Common myeloid progenitor, CD34-positive (primary cell): ENCODE measurements around the gene KRR1.

Experiments used
- CTCF ChIA-PET: fragments of 350-600 bp; sonication (Branson Sonifier 250); formaldehyde crosslinking; loops from one replicate; lab custom pipeline; 2021; ENCODE audit warnings: antibody characterized with exemption; lab: Charles Lee
- POLR2A ChIA-PET: fragments of 350-600 bp; sonication (Branson Sonifier 250); formaldehyde crosslinking; loops from one replicate; lab custom pipeline; 2021; ENCODE audit warnings: antibody characterized with exemption; lab: Charles Lee
- DNase-seq, 3 donors: peaks; one replicate each; pipeline versions ENCODE4 v3.0.0 to v3.0.0-alpha.2; 2013
- H3K27ac ChIP-seq, 2 experiments: 1 replicate in 1 of 2; 2 replicates in 1 of 2; pipeline ENCODE4 v1.7.0; 2013; ENCODE audit warnings: inconsistent platforms in 2 of 2, low read length in 2 of 2, mild to moderate bottlenecking in 2 of 2, low read depth in 1 of 2, moderate library complexity in 1 of 2; ENCODE audit not compliant: severe bottlenecking in 2 of 2, insufficient read depth in 1 of 2, poor library complexity in 1 of 2
- H3K27me3 ChIP-seq, 5 experiments: replicated peaks in 2 of 5; 1 replicate in 3 of 5; 2 replicates in 2 of 5; pipeline versions ENCODE4 v1.6.1 to v1.7.0; 2013; ENCODE audit warnings: low read length in 4 of 5, mild to moderate bottlenecking in 2 of 5, moderate library complexity in 2 of 5, inconsistent platforms in 1 of 5; ENCODE audit not compliant: insufficient read depth in 5 of 5, control insufficient read depth in 4 of 5
- H3K36me3 ChIP-seq, 4 experiments: 1 replicate in 2 of 4; 2 replicates in 2 of 4; pipeline versions ENCODE4 v1.6.1 to v1.7.0; 2013; ENCODE audit warnings: low read length in 3 of 4, control low read depth in 1 of 4, mild to moderate bottlenecking in 1 of 4; ENCODE audit not compliant: control insufficient read depth in 4 of 4, insufficient read depth in 4 of 4
- H3K4me1 ChIP-seq, 4 experiments: 1 replicate in 3 of 4; 2 replicates in 1 of 4; pipeline versions ENCODE4 v1.6.1 to v1.7.1; 2013; ENCODE audit warnings: low read length in 3 of 4, mild to moderate bottlenecking in 3 of 4, control low read depth in 1 of 4, inconsistent platforms in 1 of 4, moderate library complexity in 1 of 4; ENCODE audit not compliant: control insufficient read depth in 4 of 4, insufficient read depth in 4 of 4; ENCODE audit errors: control extremely low read depth in 1 of 4
- H3K4me3 ChIP-seq, 7 experiments: 1 replicate in 4 of 7; 2 replicates in 3 of 7; pipeline versions ENCODE4 v1.5.1 to v1.7.0; 2013; ENCODE audit warnings: mild to moderate bottlenecking in 7 of 7, low read length in 6 of 7, moderate library complexity in 6 of 7, inconsistent platforms in 2 of 7, low read depth in 2 of 7, control low read depth in 1 of 7; ENCODE audit not compliant: insufficient read depth in 4 of 7, control insufficient read depth in 1 of 7; ENCODE audit errors: extremely low read depth in 1 of 7
- H3K9me3 ChIP-seq, 5 experiments: 1 replicate in 4 of 5; 2 replicates in 1 of 5; pipeline versions ENCODE4 v1.6.1 to v1.7.1; 2013; ENCODE audit warnings: low read length in 4 of 5, mild to moderate bottlenecking in 2 of 5, inconsistent platforms in 1 of 5, low read depth in 1 of 5, moderate library complexity in 1 of 5; ENCODE audit not compliant: control insufficient read depth in 4 of 5, insufficient read depth in 2 of 5; ENCODE audit errors: control extremely low read depth in 1 of 5
- WGBS: methylation state at CpG from one replicate; pipeline ENCODE4 v1.1.5; 2013; ENCODE audit not compliant: insufficient coverage; 5-methylcytosine and 5-hydroxymethylcytosine counted together

Gene KRR1

GRCh38 chr12:75553398-75553797 lies 42.0 kb upstream of the KRR1 start:
- no CpG with 5 or more reads among the region's 1 CpG for WGBS
- H3K9me3 ChIP-seq = no peaks in the 10 kb centered on the region
- H3K4me1 ChIP-seq = no peaks in the 10 kb centered on the region
- H3K4me3 ChIP-seq = no peak overlapping the region
- H3K36me3 ChIP-seq = no peaks in the 10 kb centered on the region
- H3K27ac ChIP-seq = no peak overlapping the region
- ChIA-PET POLR2A (no interaction called here), CTCF (interaction anchor here (1.2 to 1.5 kb wide), 2 partner anchors 10 to 25 kb away, joined by 3 to 4 read pairs; no protein-coding TSS in a partner anchor)
- peak in 2 of 3 donors; percentile 31 to 42 for DNase-seq
- peaks cover 0 to 3% (median 0%) of the 10 kb centered on the region in 5 experiments for H3K27me3 ChIP-seq

DNA sequence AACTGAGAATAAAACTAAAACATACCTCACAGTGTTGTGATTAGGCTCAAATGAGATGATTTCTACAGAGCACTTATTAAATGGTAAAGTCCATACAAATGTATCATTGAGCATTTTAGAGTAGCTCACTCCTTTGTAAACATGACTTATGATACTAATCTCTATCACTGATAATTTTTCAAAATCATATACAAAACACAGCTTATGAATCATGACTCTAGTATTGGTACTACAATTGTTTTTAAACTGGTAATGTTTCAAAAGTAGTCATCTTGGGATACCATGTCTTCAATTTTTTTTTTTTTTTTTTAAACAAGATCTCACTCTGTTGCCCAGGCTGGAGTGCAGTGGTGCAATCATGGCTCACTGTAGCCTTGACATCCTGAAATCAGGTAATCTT lies 40.1 kb upstream of the KRR1 start:
- peaks cover 0 to 11% (median 0%) of the 10 kb centered on the region in 5 experiments for H3K27me3 ChIP-seq
- no peak overlapping the region for H3K27ac ChIP-seq
- H3K4me3 ChIP-seq = no peak overlapping the region
- no peak for DNase-seq
- H3K9me3 ChIP-seq = no peaks in the 10 kb centered on the region
- ChIA-PET CTCF (no interaction called here), POLR2A (no interaction called here)
- H3K4me1 ChIP-seq = no peaks in the 10 kb centered on the region
- no peaks in the 10 kb centered on the region for H3K36me3 ChIP-seq

DNA sequence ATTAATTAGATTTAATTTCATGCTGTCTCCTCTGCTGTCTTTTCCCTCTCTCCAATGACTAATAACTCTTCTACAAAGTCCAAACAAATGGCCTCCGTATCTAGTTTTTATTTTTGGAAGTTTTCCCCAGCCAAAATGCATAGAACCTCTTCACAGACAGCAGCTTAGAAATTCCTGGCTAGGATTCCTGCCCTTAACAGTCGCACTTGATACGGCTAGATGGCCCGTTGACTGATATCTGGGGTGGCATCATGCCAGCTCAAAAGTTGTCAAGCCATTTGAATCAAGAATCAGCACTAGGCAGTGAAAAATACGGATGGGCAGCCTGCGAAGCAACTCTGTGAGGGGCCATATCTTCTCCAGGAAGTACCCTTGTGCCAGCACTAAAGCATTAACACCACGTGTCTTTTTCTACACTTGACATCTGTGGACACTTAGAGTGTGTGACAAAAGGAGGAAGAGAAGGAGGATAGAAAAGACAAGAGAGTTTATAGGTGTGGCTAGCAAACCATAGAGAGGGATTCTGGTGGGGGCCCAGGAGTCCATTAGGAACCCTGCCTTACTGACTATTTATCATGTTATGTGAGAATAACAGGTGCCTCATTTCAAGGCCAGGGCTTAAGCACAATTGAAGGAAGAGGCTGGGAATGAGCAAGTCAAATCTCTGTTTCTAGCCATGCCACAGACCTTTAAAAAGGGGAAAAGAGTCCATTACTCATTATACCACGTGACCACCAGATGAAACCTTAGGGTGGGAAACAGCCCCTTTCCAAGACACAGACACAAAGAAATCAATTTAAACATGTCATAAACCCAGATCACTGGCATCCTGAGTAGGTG lies 39.2 kb upstream of the KRR1 start:
- no peak overlapping the region for H3K4me3 ChIP-seq
- DNase-seq = no peak
- H3K27ac ChIP-seq = no peak overlapping the region
- peaks cover 0 to 11% (median 0%) of the 10 kb centered on the region in 5 experiments for H3K27me3 ChIP-seq
- no peaks in the 10 kb centered on the region for H3K36me3 ChIP-seq
- H3K4me1 ChIP-seq = no peaks in the 10 kb centered on the region
- ChIA-PET POLR2A (no interaction called here), CTCF (no interaction called here)
- no peaks in the 10 kb centered on the region for H3K9me3 ChIP-seq
- 94% methylated on average over 6 of the region's 8 CpGs for WGBS

- Histone ChIP-seq H3K4me3 (no peak overlapping the region), H3K27me3 (peaks cover 0 to 11% (median 0%) of the 10 kb centered on the region in 5 experiments), H3K9me3 (no peaks in the 10 kb centered on the region), H3K36me3 (no peaks in the 10 kb centered on the region), H3K4me1 (no peaks in the 10 kb centered on the region), H3K27ac (no peak overlapping the region)
- POLR2A ChIA-PET = no interaction called here
- no CpG with 5 or more reads among the region's 2 CpGs for WGBS
- CTCF ChIA-PET = no interaction called here
- no peak for DNase-seq
These were observed 38.6 kb upstream of the KRR1 start for GRCh38 chr12:75549989-75550388.

DNA sequence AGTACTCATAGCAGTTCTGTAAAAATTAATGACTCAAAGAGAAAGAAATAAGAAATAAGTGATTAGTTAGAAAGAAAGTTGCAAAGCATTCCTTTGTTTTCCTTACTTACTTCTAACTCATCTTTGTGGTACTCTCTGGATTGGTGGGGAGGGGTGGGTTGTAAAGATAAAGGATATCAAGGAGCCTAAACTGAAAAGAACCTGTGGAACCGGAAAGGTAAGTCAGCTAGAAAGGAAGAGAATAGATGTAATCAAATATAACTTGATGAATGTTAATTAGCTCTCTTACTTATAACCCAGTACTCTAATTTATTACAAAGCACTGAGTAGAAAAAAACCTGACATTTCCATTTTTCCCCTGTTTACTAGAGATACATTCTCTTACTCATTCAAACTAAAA lies 37.5 kb upstream of the KRR1 start:
- H3K27me3 ChIP-seq = peaks cover 0 to 11% (median 0%) of the 10 kb centered on the region in 5 experiments
- no CpG with 5 or more reads among the region's 1 CpG for WGBS
- POLR2A ChIA-PET = no interaction called here
- H3K4me1 ChIP-seq = no peaks in the 10 kb centered on the region
- no peak overlapping the region for H3K4me3 ChIP-seq
- no peak for DNase-seq
- H3K9me3 ChIP-seq = no peaks in the 10 kb centered on the region
- no peak overlapping the region for H3K27ac ChIP-seq
- no peaks in the 10 kb centered on the region for H3K36me3 ChIP-seq
- CTCF ChIA-PET = interaction anchor here (1.1 kb wide), 1 partner anchor 21 kb away, joined by 3 read pairs; no protein-coding TSS in a partner anchor

DNA sequence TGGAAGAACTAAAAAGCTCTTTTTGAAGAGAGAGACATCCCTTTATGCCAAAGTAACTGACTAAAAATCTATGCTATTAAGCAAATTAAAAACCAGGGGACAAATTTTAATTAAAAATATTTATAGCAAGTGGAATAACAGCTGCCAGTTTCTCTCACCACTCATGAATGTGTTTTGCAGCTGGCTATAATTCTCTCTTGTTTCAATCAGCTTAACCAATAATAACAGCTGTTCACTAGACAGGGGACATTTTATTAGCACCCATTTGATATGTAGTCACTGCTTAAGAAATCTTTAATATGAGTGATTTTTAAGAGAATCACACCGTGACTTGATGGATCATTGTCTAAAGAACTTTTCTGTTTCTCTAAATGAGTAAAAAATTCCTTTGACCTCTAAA lies 34.2 kb upstream of the KRR1 start:
- no peak overlapping the region for H3K27ac ChIP-seq
- WGBS = no CpG with 5 or more reads among the region's 1 CpG
- no peaks in the 10 kb centered on the region for H3K9me3 ChIP-seq
- peaks cover 0 to 11% (median 0%) of the 10 kb centered on the region in 5 experiments for H3K27me3 ChIP-seq
- H3K4me3 ChIP-seq = no peak overlapping the region
- POLR2A ChIA-PET = interaction anchor here (0.6 kb wide), 1 partner anchor 328 kb away, joined by 6 read pairs; no protein-coding TSS in a partner anchor
- CTCF ChIA-PET = interaction anchor here (0.6 kb wide), 1 partner anchor 810 kb away, joined by 3 read pairs; no protein-coding TSS in a partner anchor
- H3K36me3 ChIP-seq = no peaks in the 10 kb centered on the region
- no peaks in the 10 kb centered on the region for H3K4me1 ChIP-seq
- no peak for DNase-seq

DNA sequence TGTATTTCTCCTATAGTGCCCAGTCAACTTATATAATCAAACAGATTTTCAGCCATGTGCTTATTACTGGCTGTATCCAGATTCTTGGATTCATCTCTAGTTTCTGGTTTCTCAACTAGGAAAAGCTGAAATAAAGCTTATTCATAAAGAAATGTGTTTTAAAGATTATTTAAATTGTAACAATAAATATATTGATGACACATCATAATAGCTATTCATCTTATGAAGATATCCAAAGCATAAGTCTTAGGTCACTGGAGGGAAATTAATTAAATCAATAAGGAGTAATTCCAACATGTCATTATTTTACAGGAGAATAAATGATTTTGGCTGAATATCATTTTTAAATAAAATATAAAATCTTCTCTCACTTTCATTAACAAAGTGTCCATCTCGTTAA lies 32.1 kb upstream of the KRR1 start:
- Histone ChIP-seq H3K9me3 (no peaks in the 10 kb centered on the region), H3K27ac (no peak overlapping the region), H3K27me3 (peaks cover 0 to 11% (median 2%) of the 10 kb centered on the region in 5 experiments), H3K4me3 (no peak overlapping the region), H3K36me3 (no peaks in the 10 kb centered on the region), H3K4me1 (no peaks in the 10 kb centered on the region)
- WGBS = no CpG with 5 or more reads among the region's 1 CpG
- CTCF ChIA-PET = interaction anchor here (1.0 to 1.6 kb wide), 3 partner anchors 11 to 493 kb away, joined by 3 to 4 read pairs (median 3); no protein-coding TSS in a partner anchor
- POLR2A ChIA-PET = no interaction called here
- no peak for DNase-seq
